ENCODE data around the gene NDUFAF8.

NDUFAF8 gene

GRCh38 chr17:81200695-81201580 is 38.2 kb upstream of the NDUFAF8 start:
- DNase-seq, result no peak

DNA sequence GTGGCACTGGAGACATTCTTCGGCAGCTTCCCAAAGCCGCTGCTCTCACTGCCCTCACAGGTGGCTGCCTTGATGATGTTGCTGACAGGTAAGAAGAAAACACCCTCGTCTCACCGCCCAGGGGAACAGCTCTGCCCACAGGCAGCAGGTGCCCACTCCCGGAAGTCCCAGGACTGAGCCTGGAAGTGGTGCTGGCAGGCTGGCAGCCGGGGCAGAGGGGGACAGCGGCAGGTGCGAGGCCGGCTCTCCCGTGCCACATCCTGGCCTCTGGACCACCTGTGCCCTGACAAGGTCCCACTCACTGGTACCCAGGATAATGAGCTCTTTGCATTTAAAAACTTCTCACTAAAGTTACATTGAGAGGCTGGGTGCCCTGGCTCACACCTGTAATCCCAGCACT is 36.8 kb upstream of the NDUFAF8 start:
- DNase-seq, result no peak

GRCh38 chr17:81203136-81203535 is 36.0 kb upstream of the NDUFAF8 start:
- DNase-seq, result no peak

DNA sequence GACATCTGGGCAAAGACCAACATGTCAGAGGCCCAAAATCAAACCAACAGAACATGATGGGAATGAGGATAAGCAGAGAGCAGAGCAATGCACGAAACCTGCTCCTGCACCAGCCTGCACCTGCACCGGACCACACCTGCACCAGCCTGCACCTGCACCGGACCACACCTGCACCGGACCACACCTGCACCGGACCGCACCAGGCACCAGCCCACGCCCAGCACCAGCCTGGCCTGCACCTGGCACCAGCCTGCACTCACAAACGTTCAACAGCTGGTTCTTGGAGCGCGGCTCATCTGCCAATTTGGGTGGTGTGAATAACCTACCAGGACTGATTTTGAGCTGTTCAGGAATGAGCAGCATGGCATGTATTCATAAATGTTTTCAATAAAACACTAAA is 34.5 kb upstream of the NDUFAF8 start:
- DNase-seq, result no peak

DNA sequence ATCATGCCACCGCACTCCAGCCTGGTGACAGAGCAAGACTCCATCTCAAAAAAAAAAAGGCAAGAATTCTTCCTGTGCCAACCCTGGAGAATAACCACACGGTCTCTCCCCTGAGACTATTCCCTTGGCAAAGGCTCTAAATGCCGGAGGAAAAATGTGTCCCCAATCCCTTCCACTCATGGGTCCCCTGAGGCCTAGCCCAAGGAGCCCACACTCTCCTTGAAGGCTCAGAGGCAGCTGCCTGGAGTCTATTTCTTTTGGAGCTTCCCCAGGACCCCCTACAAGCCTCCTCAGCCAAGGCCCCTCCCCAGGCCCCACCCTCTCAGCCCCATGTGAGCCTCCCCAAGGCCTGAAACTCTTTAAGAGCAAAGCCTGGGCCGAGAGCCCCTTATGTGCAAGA is 33.0 kb upstream of the NDUFAF8 start:
- DNase-seq, result no peak

DNA sequence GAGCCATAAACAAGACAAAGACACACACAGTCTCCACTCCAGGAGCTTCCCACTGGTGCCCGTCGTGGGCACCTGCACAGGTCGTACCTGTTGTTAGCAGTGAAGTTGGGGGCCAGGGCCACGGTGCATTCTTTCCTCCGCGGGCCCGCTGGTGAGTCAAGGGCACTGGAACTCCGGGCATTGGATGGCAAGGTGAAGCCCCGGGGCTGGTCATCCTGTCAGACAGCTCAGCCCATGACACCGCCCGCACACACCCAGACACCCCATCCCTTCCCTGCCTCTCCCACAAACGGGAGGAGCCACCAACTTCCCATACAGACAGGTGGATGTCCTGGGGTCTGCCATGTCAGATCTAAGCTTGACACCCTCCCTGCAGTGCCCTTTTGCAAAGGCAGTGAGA is 32.5 kb upstream of the NDUFAF8 start:
- no peak for DNase-seq

GRCh38 chr17:81207610-81208581 is 31.2 kb upstream of the NDUFAF8 start:
- no peak for DNase-seq

- DNase-seq, result no peak
Measured at GRCh38 chr17:81208651-81209050, 30.5 kb upstream of the NDUFAF8 start.

- no peak for DNase-seq
Measured at GRCh38 chr17:81209141-81209540, 30.0 kb upstream of the NDUFAF8 start.

DNA sequence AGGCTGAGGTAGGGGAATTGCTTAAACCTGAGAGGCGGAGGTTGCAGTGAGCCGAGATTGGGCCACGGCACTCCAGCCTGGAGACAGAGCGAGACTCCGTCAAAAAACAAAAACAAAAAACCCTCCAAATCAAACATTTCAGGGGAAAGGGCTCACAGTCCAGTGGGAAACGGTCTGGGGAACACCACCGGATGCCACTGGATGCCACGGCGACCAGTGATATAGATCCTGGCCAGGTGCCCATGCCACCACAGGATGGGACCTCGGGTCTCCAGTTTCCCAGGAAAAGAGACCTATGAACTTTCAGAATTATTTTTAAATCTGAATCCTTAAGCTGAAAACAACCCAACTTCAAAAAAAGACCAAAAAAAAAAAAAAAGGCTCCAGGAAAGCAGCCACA is 28.7 kb upstream of the NDUFAF8 start:
- no peak for DNase-seq

DNA sequence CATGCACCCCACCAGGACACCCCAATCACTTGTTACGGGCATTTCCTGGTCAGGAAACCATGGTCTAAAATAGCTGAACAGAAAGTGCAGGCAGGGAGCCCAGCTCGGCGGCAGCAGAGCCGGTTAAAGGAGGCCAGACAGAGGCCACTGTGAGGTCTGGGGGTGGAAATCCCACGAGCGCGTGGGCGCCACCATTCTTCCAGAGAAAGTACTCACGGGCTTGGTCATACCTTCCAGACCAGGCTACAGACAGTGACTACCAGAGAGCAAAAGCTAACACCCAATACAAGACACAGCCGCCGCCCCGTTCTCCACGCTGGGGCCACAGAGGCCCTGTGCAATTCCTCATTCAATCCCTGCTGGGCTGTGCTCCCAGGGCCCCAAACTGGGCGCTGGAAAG is 28.2 kb upstream of the NDUFAF8 start:
- DNase-seq, result no peak

GRCh38 chr17:81212365-81212764 is 26.8 kb upstream of the NDUFAF8 start:
- DNase-seq, result no peak

DNA sequence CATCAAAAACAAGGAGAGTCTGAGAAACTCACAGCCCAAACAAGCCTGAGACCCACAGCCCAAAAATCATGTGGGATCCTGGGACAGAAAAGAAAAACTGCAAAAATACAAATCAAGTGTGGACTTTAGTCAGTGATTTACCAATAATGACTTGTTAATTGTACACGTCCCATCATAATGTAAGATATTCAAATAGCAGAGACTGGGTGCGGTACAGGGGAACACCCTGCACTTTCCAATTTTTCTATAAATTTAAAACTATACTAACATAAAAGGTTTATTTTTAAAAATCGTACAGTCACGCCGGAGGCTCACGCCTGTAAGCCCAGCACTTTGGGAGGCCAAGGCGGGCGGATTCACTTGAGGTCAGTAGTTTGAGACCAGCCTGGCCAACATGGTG is 25.1 kb upstream of the NDUFAF8 start:
- DNase-seq, result no peak

- no peak for DNase-seq
Measured at GRCh38 chr17:81217491-81217890, 21.6 kb upstream of the NDUFAF8 start.

- no peak for DNase-seq
Measured at GRCh38 chr17:81218459-81218858, 20.7 kb upstream of the NDUFAF8 start.

DNA sequence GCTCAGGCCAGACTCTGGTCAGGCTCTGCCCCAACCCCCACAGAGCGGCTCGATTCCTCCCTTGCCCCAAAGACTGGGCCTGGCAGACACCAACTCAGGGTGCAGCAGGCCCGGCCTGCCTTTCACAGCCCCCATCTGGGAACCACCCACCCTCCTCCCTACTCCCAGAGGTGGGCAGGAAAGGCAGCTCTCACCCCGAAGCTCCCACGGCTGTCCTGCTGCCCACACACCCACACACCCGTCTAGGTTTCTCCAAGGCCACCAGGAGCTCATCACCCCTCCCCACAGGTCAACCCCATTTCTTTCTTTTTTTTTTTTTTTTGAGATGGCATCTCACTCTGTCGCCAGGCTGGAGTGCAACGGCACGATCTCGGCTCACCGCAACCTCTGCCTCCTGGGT is 20.1 kb upstream of the NDUFAF8 start:
- no peak for DNase-seq

DNA sequence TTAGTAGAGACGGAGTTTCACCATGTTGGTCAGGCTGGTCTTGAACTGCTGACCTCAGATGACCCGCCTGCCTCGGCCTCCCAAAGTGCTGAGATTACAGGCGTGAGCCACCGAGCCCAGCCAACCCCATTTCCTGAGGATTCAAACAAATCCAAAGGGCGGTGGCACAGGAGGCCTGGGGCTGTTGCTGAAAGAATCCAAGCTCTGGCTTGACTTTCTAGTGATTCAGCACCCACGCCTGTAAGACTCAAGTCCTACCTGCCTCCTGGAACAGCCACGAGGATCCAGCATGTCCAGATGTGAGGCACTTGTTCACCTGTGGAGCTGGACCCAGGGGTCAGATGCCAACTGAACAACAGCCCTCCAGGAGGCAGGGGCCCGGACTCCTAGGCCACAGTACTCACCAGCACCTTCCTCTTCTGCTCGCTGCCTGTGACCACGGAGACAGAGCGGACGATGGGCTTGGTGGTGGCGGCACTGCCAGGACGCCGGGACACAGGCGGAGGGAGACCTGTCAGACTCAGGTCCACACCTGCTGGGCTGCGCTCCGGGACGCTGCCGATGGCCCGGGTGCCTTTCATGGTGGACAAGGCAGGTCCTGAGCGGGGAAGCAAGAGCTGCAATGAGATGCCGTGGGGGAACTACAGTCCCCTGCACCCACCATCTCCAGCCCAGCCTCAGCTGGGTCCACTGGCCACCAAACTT is 19.5 kb upstream of the NDUFAF8 start:
- no peak for DNase-seq

DNA sequence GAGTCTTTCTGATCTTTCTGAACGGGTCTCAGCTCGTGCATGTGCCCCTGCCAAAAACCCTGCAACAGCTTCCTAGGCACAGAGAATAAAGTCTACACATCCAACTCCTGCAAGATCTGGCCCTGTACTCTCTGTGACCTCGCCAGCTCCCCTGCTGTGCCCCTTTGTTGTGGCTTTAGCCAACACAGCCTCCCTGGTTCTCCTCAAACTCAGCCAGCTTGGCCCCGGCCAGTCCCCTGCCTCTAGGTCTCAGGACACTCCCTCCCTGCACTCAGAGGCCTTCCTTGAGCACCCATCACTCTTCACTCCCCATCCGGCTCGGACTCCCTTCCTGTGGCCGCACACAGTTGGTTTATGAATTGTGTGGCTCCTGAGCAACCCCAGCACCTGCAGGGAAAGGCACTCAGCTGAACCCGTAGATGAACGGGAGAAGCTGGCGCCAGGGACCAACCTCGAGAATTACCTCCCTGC is 17.7 kb upstream of the NDUFAF8 start:
- no peak for DNase-seq

DNA sequence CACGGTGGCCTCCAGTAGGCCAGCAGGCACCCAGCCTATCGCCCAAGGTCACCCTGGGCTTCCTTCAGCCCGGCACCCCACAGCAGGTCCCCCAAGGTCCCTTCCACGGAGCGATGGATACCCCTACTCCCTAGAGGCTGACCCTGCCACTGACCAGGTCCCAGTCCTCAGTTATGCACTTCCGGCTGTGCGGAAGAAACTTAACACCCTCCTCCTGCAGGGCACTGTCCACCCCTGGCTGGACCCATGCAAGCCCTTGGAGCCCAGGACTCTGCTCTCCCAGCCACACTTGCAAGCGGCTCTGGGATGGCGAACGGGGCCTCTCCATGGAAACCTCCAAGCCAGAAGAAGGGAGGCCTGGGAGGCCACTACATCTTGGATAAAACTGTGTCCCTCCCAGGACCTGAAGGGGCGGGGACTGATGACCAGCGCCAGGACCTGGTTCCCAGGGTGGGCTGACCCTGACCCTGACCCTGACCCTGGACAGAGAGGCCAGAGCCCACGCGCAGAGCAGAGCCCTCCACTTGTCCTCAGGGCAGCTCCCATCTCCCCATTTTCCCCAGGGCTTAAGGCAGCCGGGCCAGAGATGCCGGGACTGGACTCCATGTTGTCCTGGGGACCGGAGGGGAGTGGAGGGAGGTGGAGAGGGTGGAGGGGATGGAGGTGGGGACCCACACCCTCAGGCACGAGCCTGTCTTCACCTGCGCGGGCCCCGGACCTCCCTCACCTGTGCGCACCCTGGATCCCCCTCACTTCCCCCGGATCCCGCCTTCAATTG is 17.1 kb upstream of the NDUFAF8 start:
- no peak for DNase-seq

DNA sequence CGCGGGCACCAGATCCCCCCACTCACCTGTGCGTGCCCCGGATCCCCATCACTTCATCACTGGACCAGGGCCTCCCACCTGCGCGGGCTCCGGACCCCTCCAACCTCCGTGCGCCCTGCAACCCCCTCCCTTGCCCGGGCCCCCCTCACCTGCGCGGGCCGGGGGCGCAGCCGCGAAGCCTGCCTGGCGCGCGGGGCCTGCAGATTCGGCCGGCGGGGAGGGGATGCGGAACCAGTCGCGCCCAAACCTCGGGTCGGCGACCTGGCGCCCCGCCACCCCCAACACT is 16.6 kb upstream of the NDUFAF8 start:
- DNase-seq, result no peak

DNA sequence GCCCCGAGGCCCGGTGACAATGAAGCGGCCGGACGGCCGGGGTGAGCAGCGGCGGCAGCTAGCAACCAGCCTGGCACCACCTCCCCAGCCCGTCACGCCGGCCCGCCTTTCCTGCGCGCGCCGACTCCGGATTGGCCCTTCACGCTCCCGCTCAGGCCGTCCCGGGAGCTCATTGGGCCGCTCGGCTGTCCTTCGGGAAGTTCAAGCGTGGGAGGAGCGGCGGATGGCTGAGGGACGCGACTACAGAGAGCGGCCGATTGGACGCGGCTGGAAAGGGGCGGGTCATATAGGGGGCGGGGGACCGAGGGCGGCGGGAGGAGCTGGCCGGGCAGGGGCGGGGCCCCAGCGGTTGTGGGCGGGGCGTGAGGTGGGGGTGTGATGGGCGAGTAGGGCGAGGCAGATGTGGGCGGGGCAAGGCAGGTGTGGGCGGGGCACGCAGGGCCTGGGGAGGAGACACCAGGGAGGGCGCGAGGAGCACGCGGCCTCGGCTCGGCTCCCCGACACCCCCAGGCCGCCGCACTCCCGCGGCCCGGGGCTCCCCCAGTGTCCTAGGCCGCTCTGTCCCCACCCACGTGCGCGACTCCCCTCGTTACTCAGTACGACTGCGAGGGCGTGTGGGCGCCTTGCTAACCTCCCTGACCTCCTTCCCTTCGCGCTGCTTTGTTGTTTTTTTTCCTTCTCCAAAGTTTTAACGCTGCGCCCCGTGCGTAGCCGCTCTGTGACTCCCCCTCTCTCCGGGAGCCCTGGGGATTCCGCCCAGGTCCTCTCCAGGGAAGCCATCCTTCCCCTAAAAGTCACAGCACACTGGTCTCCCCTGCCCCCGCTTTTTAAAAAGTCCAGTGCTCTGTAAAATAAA is 16.0 kb upstream of the NDUFAF8 start, which contains the start of gene CEP131:
Gene CEP131, minus strand, starts transcription at position 60 of the 856 bp plus-strand sequence. CDS start 2,909 bp downstream, outside the sequence.
- peak; percentile 99 for DNase-seq
